ENCODE data around the gene ZNF217. TPM values are rescaled to one million over a fixed set of nuclear protein-coding genes. Genes with fewer than 3 reads are reported as not detected.

Gene ZNF217
- total and polyA plus RNA-seq, 9 of the 15 experiments (the other 6 are each of a cell fraction or from before 2014, with no cell fraction given): 3.0 to 41.8 (median 16.8) TPM

- TF ChIP-seq GABPA (tag; conservative IDR thresholded peaks at IDR 0.05; ENCODE audit: low read depth): peak; percentile 64
- TF ChIP-seq, protein P1, sequence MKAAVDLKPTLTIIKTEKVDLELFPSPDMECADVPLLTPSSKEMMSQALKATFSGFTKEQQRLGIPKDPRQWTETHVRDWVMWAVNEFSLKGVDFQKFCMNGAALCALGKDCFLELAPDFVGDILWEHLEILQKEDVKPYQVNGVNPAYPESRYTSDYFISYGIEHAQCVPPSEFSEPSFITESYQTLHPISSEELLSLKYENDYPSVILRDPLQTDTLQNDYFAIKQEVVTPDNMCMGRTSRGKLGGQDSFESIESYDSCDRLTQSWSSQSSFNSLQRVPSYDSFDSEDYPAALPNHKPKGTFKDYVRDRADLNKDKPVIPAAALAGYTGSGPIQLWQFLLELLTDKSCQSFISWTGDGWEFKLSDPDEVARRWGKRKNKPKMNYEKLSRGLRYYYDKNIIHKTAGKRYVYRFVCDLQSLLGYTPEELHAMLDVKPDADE (conservative IDR thresholded peaks at IDR 0.05; ENCODE audit: control insufficient read depth, low read depth, low read length): 0 out of 2 replicates have a peak, but pooled peaks have one; percentile 31
- peak; percentile 83 for TF ChIP-seq POLR2G (IDR thresholded peaks at IDR 0.05; ENCODE audit: low read depth, low read length)
- TF ChIP-seq RBFOX2 (IDR thresholded peaks at IDR 0.05; ENCODE audit: low read depth, low read length): peak; percentile 81
- peak; percentile 30 for TF ChIP-seq HMGN3 (IDR thresholded peaks at IDR 0.05; ENCODE audit: borderline replicate concordance, extremely low read depth, insufficient read length, low read depth, low read length)
- peak; percentile 64 for TF ChIP-seq TAF1 (IDR thresholded peaks at IDR 0.05; ENCODE audit: control insufficient read depth, extremely low read depth, insufficient read depth, low read length, severe bottlenecking)
- peak; percentile 16 to 50; a peak in 2 of 4 replicates for TF ChIP-seq NONO (IDR thresholded peaks at IDR 0.05; ENCODE audit: low read depth in 2 of 2, low read length in 1 of 2)
- TF ChIP-seq POLR2AphosphoS5 (IDR thresholded peaks at IDR 0.05; ENCODE audit: control insufficient read depth, insufficient read depth, low read depth, low read length): peak; percentile 27; the same call in 1 of the 2 replicates
- peak; percentile 12 for TF ChIP-seq RBBP5 (IDR thresholded peaks at IDR 0.05; ENCODE audit: borderline replicate concordance, insufficient read depth, low read length, poor library complexity, severe bottlenecking)
- peak in 2 of 3 experiments; percentile 44 to 73 for TF ChIP-seq YY1 (IDR thresholded peaks at IDR 0.05; ENCODE audit: borderline replicate concordance in 1 of 3, control insufficient read depth in 1 of 3, extremely low read depth in 1 of 3, insufficient read depth in 3 of 3, insufficient read length in 1 of 3, insufficient replicate concordance in 2 of 3, low read depth in 1 of 3, low read length in 2 of 3)
- TF ChIP-seq, protein P2, sequence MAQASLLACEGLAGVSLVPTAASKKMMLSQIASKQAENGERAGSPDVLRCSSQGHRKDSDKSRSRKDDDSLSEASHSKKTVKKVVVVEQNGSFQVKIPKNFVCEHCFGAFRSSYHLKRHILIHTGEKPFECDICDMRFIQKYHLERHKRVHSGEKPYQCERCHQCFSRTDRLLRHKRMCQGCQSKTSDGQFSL (CRISPR knock-in tag; IDR thresholded peaks at IDR 0.05): peak; percentile 50
- TF ChIP-seq, protein P2 (tag; IDR thresholded peaks at IDR 0.05): peak in 1 of 2 experiments; percentile 87; a peak in 2 of 4 replicates
- TF ChIP-seq ETV5 (CRISPR knock-in tag; IDR thresholded peaks at IDR 0.05; ENCODE audit: low read depth): peak; percentile 78; the same call in 1 of the 2 replicates
- TF ChIP-seq, protein P3, sequence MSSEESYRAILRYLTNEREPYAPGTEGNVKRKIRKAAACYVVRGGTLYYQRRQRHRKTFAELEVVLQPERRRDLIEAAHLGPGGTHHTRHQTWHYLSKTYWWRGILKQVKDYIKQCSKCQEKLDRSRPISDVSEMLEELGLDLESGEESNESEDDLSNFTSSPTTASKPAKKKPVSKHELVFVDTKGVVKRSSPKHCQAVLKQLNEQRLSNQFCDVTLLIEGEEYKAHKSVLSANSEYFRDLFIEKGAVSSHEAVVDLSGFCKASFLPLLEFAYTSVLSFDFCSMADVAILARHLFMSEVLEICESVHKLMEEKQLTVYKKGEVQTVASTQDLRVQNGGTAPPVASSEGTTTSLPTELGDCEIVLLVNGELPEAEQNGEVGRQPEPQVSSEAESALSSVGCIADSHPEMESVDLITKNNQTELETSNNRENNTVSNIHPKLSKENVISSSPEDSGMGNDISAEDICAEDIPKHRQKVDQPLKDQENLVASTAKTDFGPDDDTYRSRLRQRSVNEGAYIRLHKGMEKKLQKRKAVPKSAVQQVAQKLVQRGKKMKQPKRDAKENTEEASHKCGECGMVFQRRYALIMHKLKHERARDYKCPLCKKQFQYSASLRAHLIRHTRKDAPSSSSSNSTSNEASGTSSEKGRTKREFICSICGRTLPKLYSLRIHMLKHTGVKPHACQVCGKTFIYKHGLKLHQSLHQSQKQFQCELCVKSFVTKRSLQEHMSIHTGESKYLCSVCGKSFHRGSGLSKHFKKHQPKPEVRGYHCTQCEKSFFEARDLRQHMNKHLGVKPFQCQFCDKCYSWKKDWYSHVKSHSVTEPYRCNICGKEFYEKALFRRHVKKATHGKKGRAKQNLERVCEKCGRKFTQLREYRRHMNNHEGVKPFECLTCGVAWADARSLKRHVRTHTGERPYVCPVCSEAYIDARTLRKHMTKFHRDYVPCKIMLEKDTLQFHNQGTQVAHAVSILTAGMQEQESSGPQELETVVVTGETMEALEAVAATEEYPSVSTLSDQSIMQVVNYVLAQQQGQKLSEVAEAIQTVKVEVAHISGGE (CRISPR knock-in tag; IDR thresholded peaks at IDR 0.05): peak in 1 of 3 experiments; percentile 64; a peak in 1 of 6 replicates
- TF ChIP-seq UBTF (IDR thresholded peaks at IDR 0.05; ENCODE audit: borderline replicate concordance in 1 of 2, low read depth in 2 of 2, low read length in 2 of 2): peak in 1 of 2 experiments; percentile 26; a peak in 1 of 4 replicates
Observed at GRCh38 chr20:53593466-53594007, at the start of gene ZNF217 (continued).
